ENCODE data around the gene FAM72B.
A peak's percentile ranks its signal among the peaks of the same experiment; 100 is the strongest.
"Not testable (repeated sequence)": the region's sequence is repeated elsewhere in the genome, so short reads cannot be mapped to it uniquely, and the experiment has no call there.

The FAM72B gene

DNA sequence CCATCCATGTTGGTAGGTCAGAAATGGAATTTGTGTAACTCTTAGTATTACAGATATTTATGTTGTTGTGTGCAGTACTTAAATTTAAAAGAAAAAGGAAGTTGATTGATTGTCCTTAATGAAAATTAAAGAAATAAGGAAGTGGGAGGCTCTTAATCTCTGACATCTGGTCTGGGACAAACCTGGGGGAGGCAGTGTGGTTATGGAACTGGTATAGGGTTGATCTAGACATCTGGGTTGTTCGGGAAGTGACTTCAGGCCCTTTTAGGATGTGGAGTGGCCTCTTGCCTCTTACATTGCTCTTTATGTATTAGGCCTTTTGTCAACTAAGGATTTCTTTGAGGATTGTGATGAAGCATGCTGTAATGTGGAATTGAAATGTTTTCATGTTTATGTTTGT lies 16.1 kb upstream of the FAM72B start:
- not testable (repeated sequence) for DNase-seq

DNA sequence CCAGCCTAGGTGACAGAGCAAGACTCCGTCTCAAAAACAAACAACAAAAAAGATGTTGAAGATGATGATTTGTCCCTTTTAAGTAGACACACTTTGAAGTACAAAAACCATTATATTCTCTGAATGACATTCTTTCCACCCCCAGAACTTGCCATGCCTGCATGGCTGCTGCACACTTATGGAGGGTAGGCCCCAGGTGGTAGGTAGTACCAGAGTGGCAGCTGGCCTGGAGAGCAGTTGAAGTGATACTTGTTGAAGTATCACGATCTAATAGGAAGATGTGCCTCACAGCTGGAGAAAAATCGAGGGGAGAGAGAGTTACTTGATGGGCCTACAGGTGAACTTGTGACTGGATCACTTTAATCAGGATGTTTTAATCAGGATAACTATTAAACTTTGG lies 15.6 kb upstream of the FAM72B start:
- not testable (repeated sequence) for DNase-seq

DNA sequence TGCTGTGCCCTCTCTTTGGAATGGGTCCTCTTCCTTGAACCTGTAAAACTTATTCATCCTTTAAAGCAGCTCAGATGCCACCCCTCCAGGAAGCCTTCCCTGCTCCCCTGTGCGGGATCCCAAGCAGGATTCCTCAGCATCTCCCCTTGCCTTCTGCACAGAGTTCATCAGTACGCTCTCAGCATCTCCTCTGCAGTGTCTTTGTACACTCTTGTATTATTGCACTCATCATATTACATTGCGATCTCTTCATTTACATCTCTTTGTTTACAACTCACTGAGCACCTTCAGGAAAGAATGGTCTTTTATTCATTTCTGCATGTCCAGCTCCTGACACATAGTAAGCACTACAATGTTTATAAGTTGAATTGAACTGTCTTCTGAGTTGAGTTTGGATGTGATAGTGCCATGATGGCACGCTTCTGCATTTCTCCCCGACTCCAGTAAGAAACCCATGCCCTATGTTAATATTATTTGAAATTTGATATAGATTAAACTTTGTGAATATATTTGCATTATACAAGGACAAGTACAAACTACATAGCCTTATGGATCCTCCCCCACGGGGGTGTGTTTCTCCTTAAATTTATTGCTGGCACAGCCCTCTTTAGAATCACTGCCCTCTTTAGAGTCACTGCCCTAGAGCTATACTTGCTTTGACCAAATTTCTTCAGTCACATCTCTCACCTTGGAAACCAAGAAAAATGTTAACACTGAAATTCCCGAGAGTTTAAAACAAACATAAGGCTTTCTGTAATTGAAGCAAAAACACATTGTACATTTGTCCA lies 13.1 kb upstream of the FAM72B start:
- not testable (repeated sequence) for DNase-seq

DNA sequence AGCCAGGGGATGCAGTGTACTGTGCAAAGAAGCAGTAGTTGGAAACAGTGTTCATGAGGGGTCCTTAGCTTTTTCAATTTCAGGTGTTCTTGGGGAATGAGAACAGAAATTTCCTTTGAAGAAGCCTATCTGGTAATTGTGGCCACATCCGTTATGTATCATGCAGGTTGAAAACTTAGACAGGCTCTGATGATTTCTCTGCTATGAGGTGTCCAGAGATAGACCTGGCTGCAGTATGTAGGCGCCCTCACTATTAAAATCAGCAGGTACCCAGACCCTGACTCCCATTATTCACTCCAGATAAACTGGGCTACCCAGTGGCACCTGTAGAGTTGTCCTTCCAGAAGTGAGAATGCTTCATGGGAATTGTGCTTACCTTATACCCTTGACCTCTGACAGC lies 8.4 kb upstream of the FAM72B start:
- DNase-seq: not testable (repeated sequence)

DNA sequence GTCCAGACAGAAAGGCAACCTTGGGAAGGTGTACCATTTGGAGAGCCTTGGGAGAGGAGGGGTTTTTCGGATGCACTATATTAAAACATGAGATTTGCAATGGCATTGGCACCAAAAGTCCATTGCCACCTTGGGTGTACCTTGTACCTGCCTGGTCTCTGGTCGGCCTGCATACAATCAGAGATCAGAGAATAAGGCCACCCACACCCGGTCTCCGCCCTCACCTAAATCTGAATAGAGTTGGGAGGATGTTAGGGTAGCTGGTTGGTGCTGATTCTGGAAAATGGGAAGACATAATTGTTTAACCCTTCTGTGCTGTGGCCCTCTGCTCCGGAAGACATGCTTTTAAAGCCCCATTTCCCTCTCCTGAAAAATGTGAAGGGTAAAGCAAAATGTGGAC lies 3.8 kb upstream of the FAM72B start:
- DNase-seq: peak; percentile 0

DNA sequence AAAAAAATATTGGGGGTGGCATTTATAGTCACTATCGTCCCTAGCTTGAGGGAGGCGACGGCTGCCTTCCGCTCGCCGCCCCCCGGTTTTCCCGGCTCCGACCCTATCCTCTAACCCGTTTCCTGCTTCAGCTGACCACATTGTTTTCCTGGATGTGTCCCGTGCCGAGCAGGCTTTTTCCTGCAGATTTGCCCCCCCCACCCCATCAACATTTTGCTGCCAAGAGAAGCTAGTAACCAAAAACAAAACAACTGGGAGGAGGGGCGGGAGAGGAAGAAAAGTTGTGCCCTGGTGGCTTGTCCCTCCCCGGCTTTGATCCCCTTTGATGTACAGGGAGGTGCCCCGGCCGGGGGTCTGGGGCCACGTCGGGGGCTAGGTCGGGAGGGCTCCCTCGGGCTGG lies 2.1 kb upstream of the FAM72B start:
- not testable (repeated sequence) for DNase-seq

DNA sequence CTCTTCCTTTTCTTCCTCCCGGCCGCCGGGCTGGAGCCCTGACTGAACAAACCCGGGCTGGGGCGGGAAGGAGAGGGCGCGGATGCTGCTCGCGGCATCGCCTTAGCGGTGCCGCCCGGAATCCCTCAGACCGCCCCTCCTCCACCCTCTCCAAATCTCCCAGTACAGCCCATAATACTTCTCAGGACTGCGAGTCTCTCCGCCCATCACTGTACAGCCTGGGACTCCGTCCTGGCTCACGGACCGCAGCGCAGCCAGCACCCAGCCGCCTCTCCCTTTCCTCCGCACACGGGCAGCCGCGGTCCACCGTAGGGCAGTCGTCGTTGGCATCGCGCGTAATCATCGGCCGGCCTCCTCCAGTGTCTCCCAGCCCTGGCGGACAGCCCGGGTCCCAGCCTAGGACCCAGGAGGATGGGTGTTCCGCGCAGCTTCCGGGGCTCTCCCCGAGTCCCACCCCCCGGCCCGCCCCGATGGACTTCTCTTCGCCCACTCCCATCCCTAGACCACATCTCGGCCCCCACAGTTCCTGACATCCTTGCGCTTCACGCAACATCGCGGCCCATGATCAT lies 1.1 kb upstream of the FAM72B start:
- not testable (repeated sequence) for DNase-seq

DNA sequence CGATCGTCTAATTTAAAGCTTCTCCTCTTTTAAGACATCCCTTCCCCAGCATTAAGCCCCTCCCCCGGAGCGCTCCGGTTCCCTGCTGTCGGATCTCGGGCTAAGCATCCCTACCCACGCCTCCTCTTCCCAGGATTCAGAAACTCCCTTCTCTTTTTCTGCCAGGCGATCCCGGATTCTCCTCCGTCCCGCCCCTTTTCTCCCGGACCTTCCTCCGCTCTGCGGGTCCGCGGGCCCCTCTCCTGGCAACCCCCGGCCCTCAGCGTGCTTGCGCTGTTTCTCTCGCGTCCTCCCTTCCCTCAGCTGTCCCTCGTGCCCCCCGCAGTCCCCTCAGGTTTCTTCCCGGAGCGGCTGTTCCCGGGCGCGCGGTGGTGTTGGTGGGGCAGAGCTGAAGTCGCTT lies 273 bp downstream of the FAM72B start:
- DNase-seq: peak; percentile 22

DNA sequence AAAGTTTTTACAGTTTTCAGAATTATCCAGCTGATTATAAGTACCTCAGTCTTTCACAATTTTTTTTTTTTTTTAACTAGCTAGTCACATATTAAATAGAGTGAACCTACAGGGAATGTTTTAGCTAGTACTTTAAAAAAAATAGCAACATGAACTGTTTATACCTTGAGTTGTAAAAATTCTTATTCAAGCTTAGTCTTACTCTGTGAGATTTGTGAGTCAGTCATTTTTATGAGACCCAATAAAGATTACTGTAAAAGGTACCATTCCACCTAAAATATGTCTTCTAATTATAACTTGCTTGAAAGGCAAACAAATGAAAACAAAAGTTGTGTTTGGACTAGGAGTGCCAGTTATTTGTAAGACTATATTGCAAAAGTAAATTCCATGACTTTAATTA lies 5.9 kb downstream of the FAM72B start:
- not testable (repeated sequence) for DNase-seq

DNA sequence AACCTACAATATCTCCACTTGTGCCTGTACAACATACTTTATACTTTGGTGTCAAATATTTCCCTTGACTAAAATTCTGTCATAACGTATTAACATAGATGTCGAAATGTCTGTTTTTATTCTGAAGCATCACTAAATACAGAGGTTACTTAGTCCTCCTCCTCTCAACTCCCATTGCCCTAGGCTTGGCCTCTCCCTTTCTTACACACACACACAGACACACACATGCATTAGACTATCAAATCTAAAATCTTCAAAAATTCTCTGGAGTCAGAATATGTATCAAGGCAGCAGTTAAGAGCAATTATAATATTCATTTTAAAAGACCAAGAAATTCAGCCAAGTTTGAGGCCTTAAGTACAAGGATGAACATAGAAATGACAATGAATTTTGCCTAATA lies 7.5 kb downstream of the FAM72B start:
- not testable (repeated sequence) for DNase-seq

DNA sequence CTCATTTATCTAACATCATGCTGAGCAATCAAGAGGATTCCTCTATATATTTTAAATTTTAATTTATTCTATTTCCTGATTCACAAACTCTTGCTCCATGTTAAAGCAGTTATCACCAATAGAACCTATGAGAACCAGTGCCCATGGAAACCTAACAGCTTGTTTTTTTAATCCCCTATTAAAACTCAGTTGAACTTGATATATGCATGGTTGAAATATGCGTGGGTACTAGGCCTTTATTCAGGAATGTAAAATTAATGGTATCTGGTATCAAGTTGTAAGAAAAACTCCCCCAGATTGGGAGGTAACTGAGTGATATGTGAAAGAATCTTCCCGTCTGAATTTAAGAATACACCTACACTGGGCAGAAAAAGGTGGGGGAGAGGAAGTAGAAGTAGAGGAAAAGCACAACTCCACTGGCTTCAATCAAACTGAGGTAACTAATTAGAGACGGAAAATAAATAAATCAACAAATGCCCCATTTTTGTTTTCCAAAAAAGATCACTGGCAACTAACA lies 15.9 kb downstream of the FAM72B start:
- not testable (repeated sequence) for DNase-seq

DNA sequence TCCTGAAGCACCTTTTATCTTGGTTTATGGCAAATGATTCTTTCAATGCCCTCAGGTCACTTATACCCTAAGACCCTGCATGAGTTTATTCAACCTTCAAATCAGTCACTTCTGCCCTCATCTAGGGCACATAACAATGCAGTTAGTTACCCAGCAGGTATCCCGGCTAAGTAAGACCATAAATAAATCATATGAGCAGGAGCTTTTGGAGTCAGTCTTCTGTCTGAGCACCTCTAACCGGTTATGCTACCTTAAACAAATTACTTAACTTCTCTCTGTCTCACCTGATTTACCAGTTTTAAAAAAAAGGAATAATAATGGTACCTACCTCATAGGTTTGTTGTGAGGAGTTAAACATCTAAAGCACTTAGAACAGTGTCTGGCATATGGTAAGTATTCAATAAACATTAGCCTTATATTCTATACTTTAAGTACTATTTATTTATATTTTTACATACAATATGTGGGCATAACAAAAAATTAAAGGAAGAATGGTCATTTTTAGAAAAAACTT lies 16.9 kb downstream of the FAM72B start:
- DNase-seq: not testable (repeated sequence)

DNA sequence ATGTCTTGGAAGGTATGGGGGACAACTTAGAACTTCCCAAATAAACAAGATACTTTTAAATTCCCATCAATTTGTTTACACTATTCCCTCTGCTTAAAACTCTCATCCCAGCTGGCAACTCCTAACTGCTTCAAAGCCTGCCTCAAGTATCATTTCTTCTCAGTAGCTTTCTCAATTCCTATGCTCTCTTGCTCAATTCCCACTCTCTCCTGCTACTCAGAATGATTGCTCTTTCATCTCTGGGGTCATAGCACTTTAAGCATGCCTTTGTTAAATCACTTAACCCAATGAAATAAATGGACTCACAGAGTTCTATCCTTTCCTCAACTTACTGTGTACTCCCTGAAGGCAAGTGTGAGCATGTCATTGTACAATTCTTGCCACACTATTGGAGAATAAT lies 18.8 kb downstream of the FAM72B start:
- not testable (repeated sequence) for DNase-seq

DNA sequence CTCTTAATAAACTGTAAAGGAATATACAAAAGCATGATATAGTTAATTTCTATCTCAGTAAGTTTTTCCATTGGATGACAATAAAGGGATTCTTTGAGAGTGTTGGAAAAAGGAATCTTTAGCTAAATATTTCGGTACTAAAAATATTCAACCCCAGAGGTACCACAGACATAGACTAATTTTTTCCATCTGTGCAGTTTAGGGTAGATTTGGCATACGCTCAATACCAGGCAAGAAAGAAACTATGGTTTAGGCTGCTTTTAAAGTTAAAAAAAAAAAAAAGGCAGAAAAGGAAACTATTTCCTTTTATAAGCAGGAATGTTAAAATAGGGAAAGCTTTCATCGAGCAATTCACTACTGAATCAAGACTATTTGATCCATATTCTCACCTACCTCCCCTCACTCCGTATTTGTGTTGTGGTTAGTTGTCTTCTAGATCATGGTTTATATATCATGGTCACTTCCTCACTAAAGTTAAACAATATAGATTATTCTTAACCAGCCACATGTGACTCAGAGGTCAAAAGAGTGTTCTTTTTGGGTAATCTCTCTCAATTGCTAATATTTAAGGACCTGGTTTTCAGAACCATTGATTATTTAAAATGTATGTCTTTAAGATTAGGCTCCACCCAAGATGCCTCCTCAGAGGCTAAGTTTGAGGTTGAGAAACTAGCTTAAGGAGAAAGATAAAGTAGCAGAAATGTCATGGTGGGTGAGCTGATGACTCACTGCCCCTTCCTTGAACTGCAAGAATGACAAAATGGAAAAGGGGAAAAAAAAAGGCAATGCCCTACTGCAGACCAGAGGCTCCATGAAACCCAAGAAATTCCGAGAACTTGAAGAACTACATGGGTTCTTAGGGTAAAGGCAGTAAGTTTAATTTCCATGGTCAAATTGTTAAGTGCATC lies 20.0 kb downstream of the FAM72B start:
- DNase-seq: peak; percentile 73

DNA sequence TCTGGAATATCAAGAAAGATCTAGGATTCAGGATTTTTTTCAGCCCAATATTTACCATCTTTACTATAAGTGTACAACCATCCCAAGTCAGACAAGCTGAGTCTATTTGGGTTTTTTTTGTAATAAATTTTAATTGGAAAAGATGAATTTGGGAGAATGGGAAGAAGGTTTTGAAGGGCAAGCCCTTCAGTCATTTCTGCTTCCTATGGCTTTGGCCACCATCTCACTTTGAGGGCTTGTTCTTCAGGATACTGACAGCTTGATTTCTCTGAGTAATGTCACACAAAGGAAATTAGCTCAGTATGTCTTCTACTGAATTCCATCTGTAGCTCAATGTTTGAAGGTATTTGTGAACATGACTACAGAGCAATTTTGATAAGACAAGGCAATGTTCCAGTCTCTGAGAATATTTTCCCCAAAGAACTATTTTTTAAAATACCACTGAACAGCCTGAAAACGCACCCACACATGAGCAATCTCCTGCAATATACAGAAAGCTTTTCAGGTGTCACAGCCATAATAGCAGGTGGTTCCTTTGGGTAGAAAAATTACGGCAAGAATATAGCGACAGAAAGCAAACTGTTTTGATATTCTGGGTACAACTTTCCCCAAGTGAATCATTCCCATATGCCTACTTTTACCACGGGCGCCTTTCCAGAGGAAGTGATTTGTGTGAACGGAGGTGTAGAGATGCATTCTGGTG lies 22.8 kb downstream of the FAM72B start:
- DNase-seq: not testable (repeated sequence)

DNA sequence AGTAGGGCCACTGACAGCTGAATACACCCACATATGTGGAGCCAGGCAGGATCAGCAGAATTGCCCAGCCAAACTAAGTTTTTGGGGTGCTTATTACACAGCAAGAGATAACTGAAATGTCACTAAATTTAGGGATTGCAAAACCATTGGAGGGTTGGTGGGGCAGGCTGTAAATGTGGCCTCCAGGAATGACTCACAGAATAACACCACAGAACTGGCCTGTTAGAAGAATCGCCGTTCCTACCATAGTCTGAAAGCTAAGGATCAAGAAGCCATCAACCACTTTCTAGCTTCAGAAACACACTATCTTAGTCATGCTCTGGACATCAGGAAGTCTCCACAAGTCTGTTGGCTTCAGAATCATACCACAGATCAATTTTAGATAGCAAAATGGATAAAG lies 24.0 kb downstream of the FAM72B start:
- not testable (repeated sequence) for DNase-seq

DNA sequence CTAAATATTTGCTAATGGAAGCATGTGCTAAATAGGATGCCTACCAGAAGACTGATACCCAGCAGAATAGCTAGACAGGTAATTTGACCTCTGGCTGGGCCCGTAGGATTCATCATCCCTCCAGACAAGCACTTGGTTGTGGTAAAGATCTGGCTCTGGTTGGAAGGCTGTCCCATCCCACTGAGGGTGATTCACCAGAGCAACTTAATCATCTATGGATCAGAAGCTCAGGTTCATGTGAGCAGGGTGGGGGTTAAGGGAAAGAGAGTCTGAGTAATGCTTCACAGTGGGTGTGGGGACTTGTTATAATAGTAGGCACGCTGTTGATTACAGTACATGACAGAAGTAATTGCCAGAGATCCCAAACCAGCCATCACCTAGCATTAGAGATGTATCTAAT lies 26.5 kb downstream of the FAM72B start:
- not testable (repeated sequence) for DNase-seq

DNA sequence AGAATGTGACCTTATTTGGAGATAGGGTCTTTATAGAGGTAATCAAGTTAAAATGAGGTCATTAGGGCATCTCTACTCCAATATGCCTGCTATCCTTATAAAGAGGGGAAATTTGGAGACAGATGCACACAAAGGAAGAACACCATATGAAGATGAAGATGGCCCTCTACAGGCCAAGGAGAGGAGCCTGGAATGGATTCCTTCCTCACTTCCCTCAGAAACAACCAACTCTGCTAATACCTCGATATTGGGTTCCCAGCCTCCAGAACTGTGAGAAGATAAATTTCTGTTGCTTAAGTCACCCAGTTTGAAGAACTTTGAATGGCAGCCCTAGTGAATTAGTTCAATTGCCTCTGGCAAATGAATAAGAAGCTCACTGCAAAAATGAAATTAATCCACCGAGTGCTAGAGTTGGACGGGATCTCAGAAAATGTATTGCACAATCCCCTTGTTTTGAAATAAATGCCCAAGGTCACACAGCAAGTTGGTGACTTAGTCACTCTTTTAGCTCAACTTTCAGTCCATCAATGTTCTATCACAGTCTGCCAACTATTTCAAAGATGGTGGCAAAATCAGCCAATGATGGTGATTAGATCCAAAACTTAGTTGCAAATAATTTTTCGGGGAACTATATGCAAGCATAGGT lies 27.1 kb downstream of the FAM72B start:
- DNase-seq: not testable (repeated sequence)

DNA sequence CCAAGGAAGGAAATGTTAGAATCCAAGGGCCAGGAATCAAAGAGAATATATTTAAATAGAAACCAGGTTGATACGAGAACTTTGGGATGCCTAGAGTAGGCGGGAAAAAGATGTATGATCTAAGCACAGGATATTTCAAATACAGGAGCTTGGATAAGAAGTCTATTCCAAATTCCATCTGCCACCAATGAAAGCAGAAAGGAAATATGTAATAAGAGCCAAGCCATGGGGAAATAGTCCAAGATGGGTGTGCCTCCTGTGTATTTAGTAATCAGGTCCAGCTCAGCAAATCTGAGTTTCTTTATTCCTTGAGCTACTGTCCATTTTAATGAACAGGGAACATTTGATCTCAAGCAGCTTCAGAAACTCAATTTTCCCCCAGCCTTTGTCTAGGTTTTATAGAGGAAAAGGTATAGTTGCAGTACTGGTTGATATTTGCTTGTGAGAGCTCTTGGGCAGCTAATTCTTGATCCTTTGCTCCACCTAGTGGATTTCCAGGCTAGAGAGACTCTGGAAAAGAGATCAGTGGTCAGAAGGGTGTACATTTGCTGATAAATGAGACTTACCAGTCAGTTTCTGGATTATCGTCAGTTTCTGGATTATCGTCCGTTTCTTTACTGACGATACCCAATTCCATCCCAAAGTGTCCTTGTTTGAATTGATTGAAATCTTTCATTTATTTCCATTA lies 28.3 kb downstream of the FAM72B start:
- DNase-seq: peak; percentile 31

DNA sequence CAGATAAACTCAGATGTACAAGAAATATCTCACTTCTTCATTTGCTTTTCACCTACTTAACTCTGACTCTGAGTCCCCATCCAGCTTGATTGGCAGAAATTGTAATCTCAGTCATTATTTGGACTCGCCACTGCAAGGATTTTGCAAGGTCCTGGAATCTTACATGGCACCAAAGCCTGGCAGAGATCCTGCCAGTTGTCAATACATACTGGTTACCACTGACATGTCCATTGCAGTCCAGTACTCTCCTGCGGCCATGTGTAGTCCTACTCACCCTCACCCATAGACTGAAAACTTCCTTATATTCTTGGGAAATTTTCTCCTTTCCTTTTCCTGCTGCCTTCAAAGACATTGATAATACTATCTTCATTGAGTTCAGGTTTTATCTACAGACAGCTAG lies 29.3 kb downstream of the FAM72B start:
- not testable (repeated sequence) for DNase-seq

DNA sequence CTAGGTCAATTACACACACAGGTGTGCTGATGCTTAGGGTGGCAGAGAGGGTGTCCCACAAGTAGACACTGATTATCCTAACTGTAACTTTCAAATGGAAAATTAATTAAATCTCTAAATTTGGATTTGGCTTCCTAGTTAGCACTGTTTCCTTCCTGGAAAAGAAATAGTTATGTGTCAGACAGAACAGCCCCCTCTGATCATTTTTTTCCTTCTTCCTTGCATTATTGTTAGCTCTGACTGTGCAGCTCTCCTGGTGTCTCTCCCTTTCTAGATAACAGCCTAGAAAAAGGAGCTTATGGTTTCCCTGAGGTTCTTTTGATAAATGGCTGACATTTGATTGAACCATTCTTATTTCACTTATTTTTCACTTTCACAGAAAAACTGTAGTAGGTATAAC lies 31.4 kb downstream of the FAM72B start:
- DNase-seq: not testable (repeated sequence)

All from fibroblast of skin of back (primary cell).